HG03520 (cell line): ENCODE measurements around the gene SLC36A2.
"Not testable (repeated sequence)": the region's sequence is repeated elsewhere in the genome, so short reads cannot be mapped to it uniquely, and the experiment has no call there.

Experiments
- ATAC-seq: cut with Tn5 transposase; IDR thresholded peaks from one replicate; pipeline ENCODE4 v1.9.1; 2021; ENCODE audit warnings: mild to moderate bottlenecking, moderate library complexity; ENCODE audit not compliant: unreplicated experiment

Gene SLC36A2

GRCh38 chr5:151347369-151347768 is at the start of gene SLC36A2:
Gene SLC36A2 (minus strand): TSS chr5:151347559. CDS start chr5:151347460, 99 bp downstream.
- no peak for ATAC-seq

GRCh38 chr5:151388960-151389359 is 41.6 kb upstream of the SLC36A2 start:
- ATAC-seq, result no peak

GRCh38 chr5:151384106-151384505 is 36.7 kb upstream of the SLC36A2 start:
- no peak for ATAC-seq

- no peak for ATAC-seq
Measured at GRCh38 chr5:151383011-151383410, 35.7 kb upstream of the SLC36A2 start.

GRCh38 chr5:151382576-151382975 is 35.2 kb upstream of the SLC36A2 start:
- ATAC-seq, result no peak

GRCh38 chr5:151381899-151382298 is 34.5 kb upstream of the SLC36A2 start:
- no peak for ATAC-seq

GRCh38 chr5:151378616-151379015 is 31.3 kb upstream of the SLC36A2 start:
- no peak for ATAC-seq

- no peak for ATAC-seq
Measured at GRCh38 chr5:151374539-151374938, 27.2 kb upstream of the SLC36A2 start.

- ATAC-seq, result not testable (repeated sequence)
Measured at GRCh38 chr5:151367038-151367437, 19.7 kb upstream of the SLC36A2 start.

- no peak for ATAC-seq
Measured at GRCh38 chr5:151363673-151364072, 16.3 kb upstream of the SLC36A2 start.

- no peak for ATAC-seq
Measured at GRCh38 chr5:151362970-151363369, 15.6 kb upstream of the SLC36A2 start.

- ATAC-seq, result no peak
Measured at GRCh38 chr5:151359391-151359790, 12.0 kb upstream of the SLC36A2 start.

- no peak for ATAC-seq
Measured at GRCh38 chr5:151357792-151358191, 10.4 kb upstream of the SLC36A2 start.

GRCh38 chr5:151357097-151357496 is 9.7 kb upstream of the SLC36A2 start:
- no peak for ATAC-seq

- no peak for ATAC-seq
Measured at GRCh38 chr5:151351671-151352070, 4.3 kb upstream of the SLC36A2 start.

- no peak for ATAC-seq
Measured at GRCh38 chr5:151348789-151349188, 1.4 kb upstream of the SLC36A2 start.

GRCh38 chr5:151345808-151346478 is 1.4 kb downstream of the SLC36A2 start:
- no peak for ATAC-seq

GRCh38 chr5:151345187-151345807 is 2.1 kb downstream of the SLC36A2 start:
- no peak for ATAC-seq

GRCh38 chr5:151344088-151344487 is 3.3 kb downstream of the SLC36A2 start:
- no peak for ATAC-seq

- no peak for ATAC-seq
Measured at GRCh38 chr5:151340004-151340403, 7.4 kb downstream of the SLC36A2 start.

- ATAC-seq, result no peak
Measured at GRCh38 chr5:151338734-151339133, 8.6 kb downstream of the SLC36A2 start.

- ATAC-seq, result no peak
Measured at GRCh38 chr5:151332857-151333256, 14.5 kb downstream of the SLC36A2 start.

- ATAC-seq, result no peak
Measured at GRCh38 chr5:151328734-151329133, 18.6 kb downstream of the SLC36A2 start.
